IMR-90 (cell line): ENCODE measurements around the gene GGN. TPM values are rescaled to one million over a fixed set of nuclear protein-coding genes. Genes with fewer than 3 reads are reported as not detected.

Experiments
- ATAC-seq: fragments of 200-7000 bp; cut with Tn5 transposase; 2 replicates; pipeline ENCODE4 v1.9.1; 2020; ENCODE audit warnings: low read depth, mild to moderate bottlenecking, moderate library complexity
- BruUV-seq: library from RNA; stranded (reverse); fragments of 400-500 nt; replicated peaks from 2 replicates; lab custom pipeline; 2021; lab: Mats Ljungman, UMichigan
- CTCF ChIA-PET: fragments of 300-600 bp; formaldehyde crosslinking; extraction: SDS; loops from one replicate; lab custom pipeline; 2021; ENCODE audit warnings: antibody characterized with exemption; lab: Yijun Ruan, JAX
- POLR2A ChIA-PET: fragments of 300-600 bp; sonication (Branson Sonifier 250); formaldehyde crosslinking; loops from one replicate; lab custom pipeline; 2022; ENCODE audit warnings: antibody characterized with exemption; ENCODE audit not compliant: unreplicated experiment; lab: Charles Lee
- DNase-seq: peaks from one replicate; pipeline ENCODE4 v3.0.0; 2013
- H2AFZ ChIP-seq: replicated peaks from 2 replicates; pipeline ENCODE3; 2013; ENCODE audit warnings: low read length, mild to moderate bottlenecking; ENCODE audit not compliant: poor library complexity
- H2AK5ac ChIP-seq: 2 replicates; pipeline ENCODE4 v1.6.1; 2013; ENCODE audit warnings: low read depth, low read length, inconsistent platforms
- H2AK9ac ChIP-seq: replicated peaks from 2 replicates; pipeline ENCODE3; 2013; ENCODE audit warnings: mild to moderate bottlenecking, low read depth, low read length, moderate library complexity; ENCODE audit not compliant: poor library complexity
- H2BK120ac ChIP-seq: 2 replicates; pipeline ENCODE4 v1.6.1; 2013; ENCODE audit warnings: low read depth, low read length, inconsistent platforms
- H2BK15ac ChIP-seq: 3 replicates; pipeline ENCODE4 v1.6.1; 2013; ENCODE audit warnings: low read depth, low read length, inconsistent platforms
- H2BK20ac ChIP-seq: 2 replicates; pipeline ENCODE4 v1.6.1; 2013; ENCODE audit warnings: low read depth, mild to moderate bottlenecking, inconsistent platforms, low read length, moderate library complexity
- H2BK5ac ChIP-seq: 2 replicates; pipeline ENCODE4 v1.6.1; 2013; ENCODE audit warnings: mild to moderate bottlenecking, low read depth, low read length, inconsistent platforms; ENCODE audit not compliant: poor library complexity, severe bottlenecking
- H3K14ac ChIP-seq: replicated peaks from 2 replicates; pipeline ENCODE4 v1.6.1; 2013; ENCODE audit warnings: low read depth, low read length, inconsistent platforms
- H3K18ac ChIP-seq: 2 replicates; pipeline ENCODE4 v1.6.1; 2013; ENCODE audit warnings: low read depth, low read length, control low read depth
- H3K23ac ChIP-seq: 2 replicates; pipeline ENCODE4 v1.6.1; 2013; ENCODE audit warnings: low read depth, low read length, inconsistent platforms
- H3K27ac ChIP-seq: 2 replicates; pipeline ENCODE4 v1.5.1; 2013; ENCODE audit warnings: mild to moderate bottlenecking, control low read depth, low read length; ENCODE audit not compliant: insufficient read depth
- H3K27me3 ChIP-seq: 2 replicates; pipeline ENCODE4 v1.6.1; 2013; ENCODE audit warnings: low read length; ENCODE audit not compliant: control insufficient read depth, insufficient read depth
- H3K36me3 ChIP-seq: 2 replicates; pipeline ENCODE4 v1.6.1; 2013; ENCODE audit warnings: low read length, mixed read lengths; ENCODE audit not compliant: control insufficient read depth, insufficient read depth
- H3K4ac ChIP-seq: 2 replicates; pipeline ENCODE4 v1.6.1; 2013; ENCODE audit warnings: low read depth, low read length, inconsistent platforms
- H3K4me1 ChIP-seq: 2 replicates; pipeline ENCODE4 v1.6.1; 2013; ENCODE audit warnings: low read length, mixed read lengths; ENCODE audit not compliant: control insufficient read depth, insufficient read depth
- H3K4me2 ChIP-seq: 2 replicates; pipeline ENCODE4 v1.6.1; 2013; ENCODE audit warnings: low read depth, mild to moderate bottlenecking, control low read depth, low read length, moderate library complexity
- H3K4me3 ChIP-seq: 2 replicates; pipeline ENCODE4 v1.5.1; 2013; ENCODE audit warnings: low read depth, mild to moderate bottlenecking, control low read depth, low read length, moderate library complexity; ENCODE audit not compliant: insufficient read depth
- H3K56ac ChIP-seq: 2 replicates; pipeline ENCODE4 v1.6.1; 2013; ENCODE audit warnings: low read length, inconsistent platforms; ENCODE audit not compliant: insufficient read depth; ENCODE audit errors: extremely low read depth
- H3K79me1 ChIP-seq, 2 experiments: 2 replicates each; pipeline ENCODE4 v1.6.1; 2013; ENCODE audit warnings: low read length in 2 of 2, inconsistent platforms in 1 of 2, low read depth in 1 of 2
- H3K9ac ChIP-seq: 2 replicates; pipeline ENCODE4 v1.6.1; 2013; ENCODE audit warnings: low read depth, low read length, control low read depth
- H3K9me1 ChIP-seq: 2 replicates; pipeline ENCODE4 v1.6.1; 2013; ENCODE audit warnings: low read length, inconsistent platforms; ENCODE audit not compliant: insufficient read depth
- H3K9me3 ChIP-seq: 2 replicates; pipeline ENCODE4 v1.6.1; 2013; ENCODE audit warnings: low read length; ENCODE audit not compliant: control insufficient read depth, insufficient read depth
- H4K20me1 ChIP-seq: 2 replicates; pipeline ENCODE4 v1.6.1; 2013; ENCODE audit warnings: low read length, inconsistent platforms; ENCODE audit not compliant: insufficient read depth
- H4K5ac ChIP-seq: 2 replicates; pipeline ENCODE4 v1.6.1; 2013; ENCODE audit warnings: mild to moderate bottlenecking, low read depth, low read length, control low read depth
- H4K8ac ChIP-seq, 2 experiments: 2 replicates each; pipeline ENCODE4 v1.6.1; 2013; ENCODE audit warnings: low read depth in 2 of 2, low read length in 2 of 2, control low read depth in 1 of 2, inconsistent platforms in 1 of 2
- H4K91ac ChIP-seq: 2 replicates; pipeline ENCODE4 v1.6.1; 2013; ENCODE audit warnings: low read depth, low read length, inconsistent platforms; ENCODE audit not compliant: insufficient read depth
- BHLHE40 ChIP-seq: fragments of 150-350 bp; IDR thresholded peaks from 2 replicates; pipeline ENCODE4 v1.6.1; 2016; ENCODE audit warnings: mild to moderate bottlenecking, low read depth, low read length
- CEBPB ChIP-seq: IDR thresholded peaks from 2 replicates; pipeline ENCODE4 v1.6.1; 2012; ENCODE audit warnings: low read depth, low read length, improper control_type of control experiment
- CHD1 ChIP-seq: IDR thresholded peaks from 2 replicates; pipeline ENCODE4 v1.6.1; 2012; ENCODE audit warnings: low read depth, low read length, improper control_type of control experiment
- FOS ChIP-seq: fragments of 150-350 bp; IDR thresholded peaks from 2 replicates; pipeline ENCODE4 v1.6.1; 2016; ENCODE audit warnings: low read depth, low read length
- MAFK ChIP-seq: IDR thresholded peaks from 2 replicates; pipeline ENCODE4 v1.6.1; 2012; ENCODE audit warnings: low read depth, low read length, improper control_type of control experiment
- MAZ ChIP-seq: IDR thresholded peaks from 2 replicates; pipeline ENCODE4 v1.6.1; 2012; ENCODE audit warnings: low read depth, mild to moderate bottlenecking, low read length, improper control_type of control experiment, moderate library complexity, borderline replicate concordance
- MXI1 ChIP-seq: IDR thresholded peaks from 2 replicates; pipeline ENCODE4 v1.6.1; 2012; ENCODE audit warnings: low read depth, mild to moderate bottlenecking, low read length, moderate library complexity, borderline replicate concordance
- NFE2L2 ChIP-seq: fragments of 150-350 bp; IDR thresholded peaks from 2 replicates; pipeline ENCODE4 v1.6.1; 2016; ENCODE audit warnings: low read depth, mild to moderate bottlenecking, low read length
- POLR2A ChIP-seq: IDR thresholded peaks from 2 replicates; pipeline ENCODE4 v1.6.1; 2012; ENCODE audit warnings: mild to moderate bottlenecking, low read depth, low read length
- RAD21 ChIP-seq: IDR thresholded peaks from 2 replicates; pipeline ENCODE4 v1.6.1; 2012; ENCODE audit warnings: low read length, improper control_type of control experiment
- RCOR1 ChIP-seq: IDR thresholded peaks from 2 replicates; pipeline ENCODE4 v1.6.1; 2012; ENCODE audit warnings: mild to moderate bottlenecking, low read length, improper control_type of control experiment; ENCODE audit not compliant: insufficient replicate concordance
- RFX5 ChIP-seq: IDR thresholded peaks from 2 replicates; pipeline ENCODE4 v1.8.0; 2012; ENCODE audit warnings: low read depth, mild to moderate bottlenecking, low read length, moderate library complexity
- SMC3 ChIP-seq: fragments of 150-350 bp; IDR thresholded peaks from 2 replicates; pipeline ENCODE4 v1.6.1; 2016; ENCODE audit warnings: low read depth, mild to moderate bottlenecking, antibody characterized with exemption, low read length, moderate library complexity
- WGBS, 2 experiments: methylation state at CpG; one replicate each; pipeline versions ENCODE4 v1.1.5 to v1.1.7; 2013; ENCODE audit warnings: missing lambda C conversion rate in 2 of 2; ENCODE audit not compliant: insufficient read length in 1 of 2; ENCODE audit errors: extremely low coverage in 2 of 2; 5-methylcytosine and 5-hydroxymethylcytosine counted together
- dilution Hi-C: fragments of 300-500 bp; cut with HindIII; formaldehyde crosslinking; loops from one replicate; pipeline ENCODE4 v1.14.3; 2018; ENCODE audit warnings: low sequenced_read_pairs; ENCODE audit not compliant: unreplicated experiment
- in situ Hi-C: fragments of 300-500 bp; cut with MboI; formaldehyde crosslinking; loops from 3 replicates; pipeline ENCODE4 v1.14.3; 2019; ENCODE audit warnings: low sequenced_read_pairs, inconsistent platforms, mixed read lengths
- intact Hi-C: fragments of 100-400 bp; cut with micrococcal nuclease; formaldehyde crosslinking; loops from 2 replicates; pipeline ENCODE4 v1.10.0; 2022
- polyA plus RNA-seq, 3 experiments: library from polyadenylated mRNA; depleted of rRNA; stranded (reverse); fragments of >200 nt; gene quantifications; 2 replicates each; pipeline ENCODE4 v1.2.3, GENCODE V29; 2012; ENCODE audit warnings: low replicate concordance in 1 of 3
- total RNA-seq: library from RNA; depleted of rRNA; stranded (reverse); fragments of >200 nt; gene quantifications from 2 replicates; pipeline ENCODE4 v1.2.3, GENCODE V29; 2012
- TF ChIP-seq, protein P1 (sequence below): fragments of 150-350 bp; IDR thresholded peaks from 2 replicates; pipeline ENCODE4 v1.6.1; 2017; ENCODE audit warnings: mild to moderate bottlenecking, antibody characterized with exemption, low read length, low read depth
- TF ChIP-seq, protein P2 (sequence below): conservative IDR thresholded peaks from 2 replicates; pipeline ENCODE4 v1.5.1; 2012; ENCODE audit warnings: mild to moderate bottlenecking, low read depth, low read length, improper control_type of control experiment
- TF ChIP-seq, protein P3 (sequence below): fragments of 150-350 bp; IDR thresholded peaks from 2 replicates; pipeline ENCODE4 v1.6.1; 2016; ENCODE audit warnings: low read depth, mild to moderate bottlenecking, low read length, moderate library complexity, borderline replicate concordance

GGN gene
- total and polyA plus RNA-seq, 2 of the 4 experiments (the other 2 are of a cell fraction), result under 0.01 to 0.65 TPM

DNA sequence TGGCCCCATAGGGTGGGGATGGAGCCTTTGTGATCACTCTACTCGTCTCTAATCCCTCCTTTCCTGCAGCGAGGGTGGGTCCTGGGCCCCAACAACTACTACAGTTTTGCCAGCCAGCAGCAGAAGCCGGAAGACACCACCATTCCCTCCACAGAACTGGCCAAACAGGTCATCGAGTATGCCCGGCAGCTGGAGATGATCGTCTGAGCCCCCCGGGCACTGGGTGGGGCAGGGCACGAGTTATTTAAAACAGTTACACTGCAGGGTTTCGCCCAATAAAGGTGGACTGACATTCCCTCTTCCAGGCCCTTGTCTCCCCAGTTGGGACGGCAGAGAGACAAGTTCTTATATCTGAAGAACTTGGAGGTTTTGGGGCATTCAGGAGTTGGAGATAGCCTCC, 4.7 kb downstream of the GGN start:
- intact Hi-C loops, result no loop called here
- Histone ChIP-seq H4K5ac (no peak overlapping the region), H2AK5ac (no peak overlapping the region), H2AFZ (no peak overlapping the region), H3K27ac (no peak overlapping the region), H3K9ac (no peak overlapping the region), H2BK15ac (no peak overlapping the region), H3K4me1 (peaks cover 4% of the 10 kb centered on the region), H3K56ac (no peak overlapping the region), H3K4me2 (no peak overlapping the region), H2BK5ac (no peak overlapping the region), H3K9me1 (peaks cover 14% of the 10 kb centered on the region), H2BK20ac (no peak overlapping the region), H3K27me3 (no peaks in the 10 kb centered on the region), H3K9me3 (no peaks in the 10 kb centered on the region), H3K79me1 (peaks cover 13 to 59% of the 10 kb centered on the region in 2 experiments; a peak in 3 of 4 replicates), H3K4ac (no peak overlapping the region), H3K23ac (no peak overlapping the region), H2AK9ac (no peak overlapping the region), H4K20me1 (peaks cover 39% of the 10 kb centered on the region), H3K36me3 (peaks cover 54% of the 10 kb centered on the region), H4K91ac (no peak overlapping the region), H3K18ac (no peak overlapping the region), H3K4me3 (no peak overlapping the region), H2BK120ac (no peak overlapping the region), H3K14ac (no peak overlapping the region), H4K8ac (no peak overlapping the region)
- no TSS peak for BruUV-seq
- no peak for DNase-seq
- ChIA-PET CTCF (no interaction called here), POLR2A (no interaction called here)
- 79% methylated on average over 4 of the region's 10 CpGs; no CpG with 5 or more reads in 1 of the 2 experiments for WGBS, 2 experiments
- ATAC-seq, result no peak
- in situ Hi-C loops, result no loop called here
- TF ChIP-seq POLR2A (no peak), MAZ (no peak), CHD1 (no peak), BHLHE40 (no peak), MXI1 (no peak), RFX5 (no peak), SMC3 (no peak), RCOR1 (no peak), RAD21 (no peak), NFE2L2 (no peak), FOS (no peak), MAFK (no peak), CEBPB (no peak)
- TF ChIP-seq, protein P1, sequence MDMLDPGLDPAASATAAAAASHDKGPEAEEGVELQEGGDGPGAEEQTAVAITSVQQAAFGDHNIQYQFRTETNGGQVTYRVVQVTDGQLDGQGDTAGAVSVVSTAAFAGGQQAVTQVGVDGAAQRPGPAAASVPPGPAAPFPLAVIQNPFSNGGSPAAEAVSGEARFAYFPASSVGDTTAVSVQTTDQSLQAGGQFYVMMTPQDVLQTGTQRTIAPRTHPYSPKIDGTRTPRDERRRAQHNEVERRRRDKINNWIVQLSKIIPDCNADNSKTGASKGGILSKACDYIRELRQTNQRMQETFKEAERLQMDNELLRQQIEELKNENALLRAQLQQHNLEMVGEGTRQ, result no peak
- TF ChIP-seq, protein P2, sequence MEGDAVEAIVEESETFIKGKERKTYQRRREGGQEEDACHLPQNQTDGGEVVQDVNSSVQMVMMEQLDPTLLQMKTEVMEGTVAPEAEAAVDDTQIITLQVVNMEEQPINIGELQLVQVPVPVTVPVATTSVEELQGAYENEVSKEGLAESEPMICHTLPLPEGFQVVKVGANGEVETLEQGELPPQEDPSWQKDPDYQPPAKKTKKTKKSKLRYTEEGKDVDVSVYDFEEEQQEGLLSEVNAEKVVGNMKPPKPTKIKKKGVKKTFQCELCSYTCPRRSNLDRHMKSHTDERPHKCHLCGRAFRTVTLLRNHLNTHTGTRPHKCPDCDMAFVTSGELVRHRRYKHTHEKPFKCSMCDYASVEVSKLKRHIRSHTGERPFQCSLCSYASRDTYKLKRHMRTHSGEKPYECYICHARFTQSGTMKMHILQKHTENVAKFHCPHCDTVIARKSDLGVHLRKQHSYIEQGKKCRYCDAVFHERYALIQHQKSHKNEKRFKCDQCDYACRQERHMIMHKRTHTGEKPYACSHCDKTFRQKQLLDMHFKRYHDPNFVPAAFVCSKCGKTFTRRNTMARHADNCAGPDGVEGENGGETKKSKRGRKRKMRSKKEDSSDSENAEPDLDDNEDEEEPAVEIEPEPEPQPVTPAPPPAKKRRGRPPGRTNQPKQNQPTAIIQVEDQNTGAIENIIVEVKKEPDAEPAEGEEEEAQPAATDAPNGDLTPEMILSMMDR, result no peak
- TF ChIP-seq, protein P3, sequence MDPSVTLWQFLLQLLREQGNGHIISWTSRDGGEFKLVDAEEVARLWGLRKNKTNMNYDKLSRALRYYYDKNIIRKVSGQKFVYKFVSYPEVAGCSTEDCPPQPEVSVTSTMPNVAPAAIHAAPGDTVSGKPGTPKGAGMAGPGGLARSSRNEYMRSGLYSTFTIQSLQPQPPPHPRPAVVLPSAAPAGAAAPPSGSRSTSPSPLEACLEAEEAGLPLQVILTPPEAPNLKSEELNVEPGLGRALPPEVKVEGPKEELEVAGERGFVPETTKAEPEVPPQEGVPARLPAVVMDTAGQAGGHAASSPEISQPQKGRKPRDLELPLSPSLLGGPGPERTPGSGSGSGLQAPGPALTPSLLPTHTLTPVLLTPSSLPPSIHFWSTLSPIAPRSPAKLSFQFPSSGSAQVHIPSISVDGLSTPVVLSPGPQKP, result no peak
- dilution Hi-C loops, result no loop called here
